IPS DF 4.7 (cell line): ENCODE results near the gene BBS1.
"Not testable (repeated sequence)": the region's sequence is repeated elsewhere in the genome, so short reads cannot be mapped to it uniquely, and the experiment has no call there.

ENCODE experiments used
- DNase-seq: peaks from one replicate; pipeline ENCODE4 v3.0.0-alpha.2; 2013; ENCODE audit warnings: low spot score; ENCODE audit errors: extremely low read depth

BBS1 gene

DNA sequence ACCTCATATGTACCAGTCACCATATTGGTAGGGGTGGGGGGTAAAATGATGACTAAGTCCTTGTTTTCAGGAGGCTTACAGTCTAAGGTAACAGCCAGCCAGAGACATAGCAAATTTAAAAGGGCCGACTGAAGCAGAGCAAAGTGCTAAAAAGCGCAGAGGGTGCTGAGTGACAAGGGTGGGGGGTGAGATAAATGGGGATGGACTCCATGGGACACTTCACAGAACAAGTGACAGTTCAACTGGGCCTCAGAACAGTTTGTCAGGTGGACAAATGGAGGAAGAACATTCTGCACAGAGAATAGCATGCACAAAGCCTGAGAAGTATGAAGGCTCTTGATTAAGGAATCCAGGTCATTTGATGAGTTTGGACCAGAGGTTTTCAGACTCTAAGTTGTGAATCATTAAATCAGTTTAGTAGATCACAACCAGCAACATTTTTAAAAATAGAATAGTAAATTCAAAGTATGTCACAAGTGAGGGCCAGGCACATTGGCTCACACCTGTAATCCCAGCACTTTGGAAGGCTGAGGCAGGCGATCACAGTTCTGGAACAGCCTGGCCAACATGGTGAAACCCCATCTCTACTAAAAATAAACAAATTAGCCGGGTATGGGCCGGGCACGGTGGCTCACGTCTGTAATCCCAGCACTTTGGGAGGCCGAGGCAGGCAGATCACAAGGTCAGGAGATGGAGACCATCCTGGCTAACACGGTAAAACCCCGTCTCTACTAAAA lies 14.0 kb downstream of the BBS1 start:
- DNase-seq, result no peak

DNA sequence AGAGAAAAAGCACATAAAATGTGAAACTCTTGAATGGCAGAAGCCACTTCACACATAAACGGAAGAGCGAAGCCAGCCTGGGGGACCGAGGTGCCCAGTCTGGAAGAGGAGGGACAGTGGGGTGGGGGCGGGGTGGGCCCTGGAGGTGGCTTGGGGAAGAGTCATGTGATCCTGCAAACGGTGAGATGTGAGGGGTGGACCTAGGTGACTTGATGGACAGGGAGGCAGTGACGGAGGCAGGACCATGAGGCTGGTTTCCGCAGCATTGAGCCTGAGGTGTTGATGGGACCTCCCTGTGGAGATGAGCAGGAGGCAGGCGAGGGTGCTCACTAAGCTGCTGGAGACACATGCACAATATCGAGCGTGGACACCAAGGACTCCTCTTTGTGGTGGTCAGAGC lies 18.6 kb downstream of the BBS1 start:
- no peak for DNase-seq

DNA sequence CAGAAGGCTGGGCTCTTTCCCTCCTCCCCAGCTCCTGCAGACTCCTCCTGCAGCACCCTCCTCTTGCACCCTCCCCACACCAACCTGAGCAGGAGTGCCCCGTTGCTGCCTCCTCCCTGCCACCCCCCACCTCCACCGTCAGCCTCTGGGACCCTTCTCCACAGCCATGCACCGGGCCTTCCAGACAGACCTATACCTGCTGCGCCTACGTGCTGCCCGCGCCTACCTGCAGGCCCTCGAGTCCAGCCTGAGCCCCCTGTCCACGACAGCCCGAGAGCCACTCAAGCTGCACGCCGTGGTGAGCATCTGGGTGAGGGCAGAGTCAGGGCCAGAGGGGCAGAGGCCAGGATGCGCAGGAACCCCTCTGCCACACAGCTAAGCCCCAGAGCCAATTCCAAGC lies 19.2 kb downstream of the BBS1 start:
- no peak for DNase-seq

DNA sequence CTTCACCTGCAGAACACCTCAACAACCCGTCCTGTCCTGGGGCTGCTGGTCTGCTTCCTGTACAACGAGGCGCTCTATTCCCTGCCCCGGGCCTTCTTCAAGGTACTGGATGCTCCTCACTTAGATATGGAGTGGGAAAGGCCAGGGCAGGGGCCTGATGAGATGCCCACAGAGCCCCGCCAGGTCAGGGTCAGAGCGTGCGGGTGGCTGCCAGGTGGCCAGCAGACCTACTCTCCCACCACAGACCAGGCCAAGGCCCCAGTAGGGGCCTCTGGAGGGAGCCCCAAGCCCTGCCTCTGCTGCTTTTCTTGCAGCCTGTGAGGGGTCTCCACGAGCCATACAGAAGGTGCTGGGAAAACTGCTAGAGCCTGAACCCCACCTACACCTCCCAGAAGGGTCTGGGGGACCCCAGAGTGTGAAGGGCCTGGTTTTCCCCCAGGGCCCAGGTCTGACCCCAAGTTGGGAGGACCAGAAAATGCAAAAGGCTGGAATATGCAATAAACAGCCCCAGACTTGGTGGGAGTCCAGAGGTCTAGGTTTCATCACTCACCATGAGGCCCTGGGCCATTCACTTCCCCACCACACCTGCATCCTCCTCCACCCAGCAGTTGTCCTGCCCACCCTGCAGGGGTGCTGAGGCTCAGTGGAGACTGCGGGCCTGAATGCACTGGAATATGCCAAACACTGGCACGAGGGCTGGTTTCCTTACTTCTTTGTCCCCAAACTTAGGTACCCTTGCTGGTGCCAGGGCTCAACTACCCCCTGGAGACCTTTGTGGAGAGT lies 20.7 kb downstream of the BBS1 start:
- no peak for DNase-seq

DNA sequence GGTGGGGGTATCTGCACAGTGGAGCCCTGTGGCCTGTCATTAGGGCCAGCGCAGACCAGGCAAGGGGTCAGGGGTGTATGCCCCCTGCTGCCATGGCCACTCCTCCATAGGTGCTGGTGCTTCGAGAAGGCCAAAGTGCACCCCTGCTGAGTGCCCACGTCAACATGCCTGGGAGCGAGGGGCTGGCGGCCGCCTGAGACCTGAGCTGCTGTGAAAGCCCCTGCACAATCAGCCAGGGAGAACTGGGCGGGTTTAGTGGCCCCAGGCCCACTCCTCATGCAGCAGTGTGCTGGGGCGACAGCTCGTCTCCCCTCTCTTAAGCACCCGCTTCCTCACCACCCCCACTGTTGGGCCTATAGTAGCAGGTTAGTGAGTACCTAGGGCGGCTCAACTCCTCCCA lies 21.4 kb downstream of the BBS1 start:
- no peak for DNase-seq

DNA sequence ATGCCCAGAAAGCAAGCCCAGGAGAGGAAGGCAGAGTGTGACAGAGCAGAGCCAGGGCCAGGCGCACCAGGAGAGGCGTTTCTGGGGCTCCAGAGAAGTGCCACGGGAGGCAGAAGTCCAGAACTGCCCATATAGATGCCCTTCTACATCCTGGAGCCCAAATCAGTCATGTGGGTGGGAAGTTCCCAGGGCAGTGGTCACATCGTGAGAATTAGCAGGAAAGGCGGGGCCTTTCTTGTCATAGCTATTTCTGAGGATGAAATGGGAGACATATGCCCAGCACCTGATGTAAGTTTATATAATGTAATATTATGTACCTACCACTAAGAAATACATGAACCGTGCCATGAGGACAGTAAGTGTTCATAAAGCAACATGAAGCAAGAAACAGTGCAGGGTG lies 22.3 kb downstream of the BBS1 start:
- DNase-seq, result no peak

DNA sequence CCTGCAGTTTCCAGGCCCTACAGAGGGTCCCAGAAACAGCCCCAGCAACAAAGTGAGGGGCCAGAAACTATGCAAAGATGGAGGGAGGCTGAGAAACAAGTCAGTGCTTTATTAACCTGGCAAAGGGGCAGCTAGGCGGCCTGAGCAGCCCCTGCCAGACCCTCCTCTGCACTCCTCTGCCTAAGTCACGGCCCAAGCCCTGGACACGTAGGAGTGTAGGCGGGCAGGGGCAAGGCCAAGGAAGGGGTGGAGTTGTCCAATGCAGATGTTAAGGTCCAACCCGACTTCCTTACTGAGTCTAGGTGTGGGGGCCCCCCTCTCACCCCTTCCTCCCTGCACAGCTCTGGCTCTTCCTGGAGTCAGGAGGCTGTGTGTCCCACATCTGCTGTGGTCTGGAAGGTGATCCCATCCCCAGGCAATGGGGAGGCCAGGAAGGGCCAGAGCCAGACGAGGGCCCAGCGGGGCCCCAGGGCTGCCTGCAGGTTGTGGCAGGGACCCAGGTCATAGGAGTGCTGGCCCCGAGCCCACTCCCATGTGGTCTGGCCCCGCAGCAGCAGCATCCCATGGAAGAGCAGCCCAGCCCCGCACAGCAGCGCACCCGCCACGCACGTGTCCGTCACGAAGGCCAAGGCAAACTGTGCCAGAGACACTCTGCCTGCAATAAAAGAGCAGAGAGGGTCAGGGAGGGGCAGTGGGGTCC lies 28.9 kb downstream of the BBS1 start:
- no peak for DNase-seq

DNA sequence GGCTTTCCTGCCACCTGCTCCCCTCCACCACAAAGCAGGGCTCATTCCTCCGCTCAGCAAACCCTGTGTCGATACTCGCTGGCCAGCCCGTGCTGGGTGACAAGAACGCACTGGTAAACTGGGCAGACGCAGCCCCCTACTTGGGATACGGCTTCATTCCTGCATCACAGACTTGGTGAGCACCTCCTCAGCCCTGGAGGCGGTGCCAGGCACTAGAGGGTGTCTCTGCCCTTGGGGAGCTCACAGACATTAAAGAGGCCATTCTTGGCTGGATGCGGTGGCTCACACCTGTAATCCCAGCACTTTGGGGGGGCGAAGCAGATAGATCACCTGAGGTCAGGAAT lies 29.4 kb downstream of the BBS1 start:
- DNase-seq, result no peak

DNA sequence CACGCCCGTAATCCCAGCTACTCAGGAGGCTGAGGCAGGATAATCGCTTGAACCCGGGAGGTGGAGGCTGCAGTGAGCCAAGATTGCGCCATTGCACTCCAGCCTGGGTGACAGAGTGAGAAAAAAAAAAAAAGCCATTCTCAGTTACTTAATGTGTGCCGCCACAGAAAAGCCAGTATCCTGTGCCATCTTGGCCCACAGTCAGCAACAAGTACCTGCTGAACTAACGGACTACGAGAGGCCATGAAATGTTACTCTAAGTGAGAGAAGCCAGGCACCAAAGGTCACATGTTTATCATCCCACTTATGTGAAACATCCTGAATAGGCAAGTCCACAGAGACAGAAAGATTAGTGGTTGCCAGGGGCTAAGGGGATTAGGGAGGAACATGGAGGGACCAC lies 30.2 kb downstream of the BBS1 start:
- DNase-seq, result not testable (repeated sequence)

DNA sequence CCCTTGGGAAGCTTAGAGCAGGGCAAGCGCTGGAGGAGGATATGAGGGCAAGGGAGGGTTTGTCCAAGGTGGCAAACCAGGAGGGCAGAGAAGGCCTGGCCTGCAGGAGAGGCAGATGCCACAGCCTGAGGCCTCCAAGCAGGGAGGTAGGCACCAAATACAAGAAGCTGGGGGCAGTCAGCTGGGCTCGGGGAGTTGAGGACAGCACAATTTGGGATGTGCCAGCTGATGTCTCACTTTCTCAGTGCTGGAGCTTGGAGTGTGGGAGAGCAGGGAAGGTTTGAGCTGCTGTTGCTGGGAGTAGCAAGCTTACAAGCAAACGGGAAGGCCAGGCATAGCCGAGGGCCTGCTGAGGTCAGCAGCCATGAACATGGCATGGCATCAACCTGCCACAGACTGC lies 31.5 kb downstream of the BBS1 start:
- no peak for DNase-seq

DNA sequence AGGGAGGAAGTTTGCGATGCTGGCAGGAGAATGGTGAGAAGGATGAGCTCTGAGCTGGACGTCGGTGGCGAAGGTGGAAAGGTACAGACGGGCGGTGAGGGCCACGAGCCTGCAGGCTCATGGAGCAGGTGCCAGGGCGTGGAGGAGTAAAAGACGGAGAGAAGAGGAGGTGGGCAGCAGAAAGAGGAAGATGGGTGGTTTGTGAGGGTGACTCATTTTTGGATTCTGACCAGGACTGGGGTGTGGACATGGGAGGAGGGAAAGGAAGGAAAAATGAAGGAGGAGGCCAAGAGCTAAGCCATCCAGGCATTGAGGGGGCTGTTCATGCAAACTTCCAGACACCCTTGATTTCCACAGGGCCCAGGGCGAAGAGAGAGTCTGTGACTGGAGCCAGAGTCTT lies 31.9 kb downstream of the BBS1 start:
- DNase-seq, result no peak

DNA sequence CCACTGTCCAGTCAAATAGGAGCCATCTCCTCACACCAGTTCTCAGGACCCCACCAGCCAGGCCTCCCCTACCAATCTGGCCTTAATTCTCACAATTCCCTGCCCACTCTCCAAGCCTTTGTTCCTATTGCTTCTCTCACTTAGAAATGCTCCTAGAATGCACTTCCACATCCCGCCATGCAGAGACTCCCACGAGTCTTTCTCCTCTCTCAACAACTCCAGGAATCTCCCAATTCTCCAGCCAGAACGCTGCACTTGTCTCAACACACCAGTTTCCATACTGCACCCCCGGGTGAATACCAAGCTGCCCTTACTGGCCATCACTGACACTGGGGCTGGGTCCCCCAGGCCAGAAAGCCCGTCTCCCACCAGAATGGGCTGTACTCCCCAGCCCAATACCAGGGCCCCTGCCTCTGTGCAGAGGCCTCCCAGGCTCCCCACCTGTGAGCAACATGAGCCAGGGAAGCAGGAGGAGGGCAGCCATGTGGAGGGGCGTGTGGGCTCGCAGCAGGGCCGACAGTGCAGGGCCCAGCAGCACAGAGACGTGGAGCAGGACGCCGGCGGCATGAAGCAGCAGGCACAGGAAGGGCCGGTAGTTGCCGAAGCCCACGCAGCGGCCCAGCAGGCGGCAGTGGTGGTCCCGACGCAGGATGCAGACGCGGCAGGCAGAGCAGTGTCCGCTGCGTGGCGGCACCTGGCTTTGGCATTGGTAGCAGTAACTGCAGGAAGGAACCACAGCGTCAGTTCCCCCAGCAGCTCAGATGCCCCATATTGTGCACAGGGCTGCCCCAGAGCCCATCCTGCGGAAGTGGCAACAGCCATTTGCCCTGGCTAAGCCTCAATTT lies 33.0 kb downstream of the BBS1 start:
- DNase-seq, result no peak

DNA sequence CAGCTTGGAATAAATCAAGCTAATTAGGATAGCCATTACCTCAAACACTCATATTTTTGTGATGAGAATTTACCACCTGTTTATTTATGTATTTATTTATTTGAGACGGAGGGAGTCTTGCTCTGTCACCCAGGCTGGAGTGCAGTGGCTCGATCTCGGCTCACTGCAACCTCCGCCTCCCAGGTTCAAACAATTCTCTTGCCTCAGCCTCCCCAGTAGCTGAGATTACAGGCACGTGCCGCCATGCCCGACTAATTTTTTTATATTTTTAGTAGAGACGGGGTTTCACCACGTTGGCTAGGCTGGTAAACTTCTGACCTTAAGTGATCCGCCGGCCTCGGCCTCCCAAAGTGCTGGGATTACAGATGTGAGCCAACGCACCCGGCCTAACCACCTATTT lies 34.5 kb downstream of the BBS1 start:
- DNase-seq, result not testable (repeated sequence)

DNA sequence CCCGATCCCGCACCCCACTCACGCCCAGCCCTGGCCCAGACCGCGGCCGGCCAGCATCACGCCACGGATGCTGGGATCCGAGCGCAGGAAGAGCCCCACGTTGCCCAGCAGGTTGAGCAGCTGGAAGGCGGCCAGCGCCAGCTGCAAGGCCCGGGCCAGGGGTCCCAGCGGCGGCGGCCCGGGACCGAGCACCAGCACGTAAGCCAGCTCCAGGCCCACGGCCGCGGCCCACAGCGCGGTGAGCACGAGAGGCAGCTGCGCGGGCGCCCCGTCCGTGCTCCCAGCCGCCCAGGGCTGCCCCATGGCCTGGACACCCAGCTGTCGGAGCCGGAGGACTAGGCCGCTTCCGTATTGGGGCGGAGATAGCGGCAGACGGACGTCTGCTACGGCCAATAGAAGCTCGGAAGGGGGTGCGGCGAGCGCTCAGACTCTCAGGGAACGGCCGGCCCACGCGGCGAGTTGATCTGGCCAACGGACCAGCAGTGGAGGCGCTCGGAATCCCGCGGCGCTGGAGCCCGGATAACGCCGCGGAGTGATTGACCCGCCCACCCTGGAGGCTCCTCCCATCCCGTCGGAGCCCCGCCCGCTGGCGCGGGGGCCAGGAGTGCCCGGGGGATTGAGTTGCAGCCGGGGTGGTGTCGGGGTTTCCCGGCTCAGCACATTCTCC lies 35.4 kb downstream of the BBS1 start, which contains the start of gene ZDHHC24:
Gene ZDHHC24 (minus strand): TSS at position 348 of the 667 bp plus-strand sequence. CDS start 45 bp downstream, at position 303.
- peak; percentile 84 for DNase-seq

DNA sequence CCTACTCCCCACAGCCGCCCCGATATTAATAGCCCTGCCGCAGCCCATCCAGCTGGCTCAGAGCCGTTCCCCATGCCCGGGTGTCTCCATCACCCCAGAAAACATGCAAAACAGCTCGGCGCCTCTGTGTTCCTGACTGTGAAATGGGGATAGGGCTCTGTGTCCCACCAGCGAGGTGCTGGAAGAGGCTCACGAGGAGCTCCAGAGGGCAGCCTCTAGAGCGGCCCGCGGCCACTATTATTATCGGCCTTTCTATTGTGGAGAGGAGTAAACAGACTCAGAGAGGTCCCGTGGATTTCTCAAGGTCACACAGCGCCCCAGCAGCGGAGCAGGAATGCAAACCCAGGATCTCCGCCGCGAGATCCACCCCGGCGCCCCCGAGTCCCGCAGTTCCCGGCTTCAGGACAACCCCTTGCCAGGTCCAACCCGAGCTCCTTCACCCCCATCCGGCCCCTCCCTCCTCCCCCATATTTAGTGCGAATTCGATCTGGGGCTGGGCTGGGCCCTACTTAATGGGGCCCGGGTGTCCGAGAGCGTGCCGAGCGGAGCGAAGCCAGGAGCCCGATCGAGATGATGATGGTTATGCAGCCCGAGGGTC lies 36.0 kb downstream of the BBS1 start, which contains the start of gene ACTN3:
Gene ACTN3 (plus strand): TSS at position 536 of the 598 bp plus-strand sequence. CDS start 35 bp downstream, at position 571.
- no peak for DNase-seq

DNA sequence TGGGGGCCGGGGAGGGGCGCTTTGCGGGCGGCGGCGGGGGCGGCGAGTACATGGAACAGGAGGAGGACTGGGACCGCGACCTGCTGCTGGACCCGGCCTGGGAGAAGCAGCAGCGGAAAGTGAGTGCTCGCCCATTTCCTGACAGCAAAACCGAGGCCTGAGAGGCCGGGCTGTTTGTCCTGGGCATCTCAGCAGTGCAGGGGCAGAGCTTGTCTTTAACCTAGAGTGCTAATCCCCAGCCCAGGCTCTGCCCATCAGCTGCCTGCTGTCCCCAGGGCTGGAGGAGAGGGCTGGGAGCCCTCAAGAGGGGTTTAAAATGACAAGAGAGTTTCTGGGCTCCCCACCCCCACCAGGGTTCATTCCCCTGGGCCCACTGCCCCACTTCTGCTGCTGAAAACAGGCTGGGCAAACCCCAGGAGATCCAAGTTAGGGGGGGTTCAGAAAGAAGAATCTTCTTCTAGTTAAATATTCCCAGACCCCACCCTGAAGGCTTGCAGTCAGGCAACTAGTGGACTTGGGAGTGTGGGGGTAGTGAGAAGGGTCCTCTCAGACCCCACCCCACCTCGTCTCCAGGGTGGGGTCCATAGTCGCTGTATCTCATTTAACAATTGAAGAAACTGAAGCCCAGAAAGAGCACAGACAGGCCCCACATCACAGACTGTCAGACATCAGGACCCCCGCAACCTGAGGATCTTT lies 36.7 kb downstream of the BBS1 start:
- no peak for DNase-seq

DNA sequence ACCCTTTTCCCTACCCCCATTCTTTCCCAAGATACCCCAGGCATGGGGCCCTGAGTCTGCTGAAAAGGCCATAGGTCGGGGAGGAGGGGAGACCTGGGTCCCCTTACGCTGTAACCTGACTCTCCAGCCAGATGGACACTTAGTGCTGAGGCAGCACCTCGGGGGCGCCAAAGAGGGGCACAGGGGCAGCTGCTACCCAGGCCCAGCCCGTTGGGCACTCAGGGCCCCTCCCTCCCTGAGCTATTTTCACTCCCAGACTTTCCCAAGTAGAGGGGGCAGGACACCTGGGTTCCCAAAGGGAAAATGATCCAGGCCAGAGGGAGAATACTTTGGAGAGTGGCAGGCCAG lies 37.2 kb downstream of the BBS1 start:
- DNase-seq, result no peak

DNA sequence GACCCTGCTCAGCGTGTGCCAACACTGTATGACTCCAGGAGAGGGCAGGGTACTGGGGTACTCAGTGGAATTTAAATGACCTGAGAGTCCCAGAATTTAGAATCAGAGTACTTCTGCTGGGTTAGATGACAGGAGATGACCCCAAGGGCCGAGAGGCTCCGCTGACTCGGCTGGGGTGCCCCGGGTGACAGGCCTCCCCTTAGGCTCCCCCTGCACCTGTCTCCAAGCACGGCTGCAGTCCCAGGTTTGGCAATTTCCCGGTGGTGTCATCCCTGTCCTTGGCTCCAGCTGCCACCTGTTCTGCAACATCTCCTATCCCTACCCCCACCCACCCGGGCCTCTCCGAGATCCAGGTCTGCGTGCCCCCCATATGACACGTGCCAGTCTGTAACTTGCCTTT lies 37.6 kb downstream of the BBS1 start:
- DNase-seq, result no peak

DNA sequence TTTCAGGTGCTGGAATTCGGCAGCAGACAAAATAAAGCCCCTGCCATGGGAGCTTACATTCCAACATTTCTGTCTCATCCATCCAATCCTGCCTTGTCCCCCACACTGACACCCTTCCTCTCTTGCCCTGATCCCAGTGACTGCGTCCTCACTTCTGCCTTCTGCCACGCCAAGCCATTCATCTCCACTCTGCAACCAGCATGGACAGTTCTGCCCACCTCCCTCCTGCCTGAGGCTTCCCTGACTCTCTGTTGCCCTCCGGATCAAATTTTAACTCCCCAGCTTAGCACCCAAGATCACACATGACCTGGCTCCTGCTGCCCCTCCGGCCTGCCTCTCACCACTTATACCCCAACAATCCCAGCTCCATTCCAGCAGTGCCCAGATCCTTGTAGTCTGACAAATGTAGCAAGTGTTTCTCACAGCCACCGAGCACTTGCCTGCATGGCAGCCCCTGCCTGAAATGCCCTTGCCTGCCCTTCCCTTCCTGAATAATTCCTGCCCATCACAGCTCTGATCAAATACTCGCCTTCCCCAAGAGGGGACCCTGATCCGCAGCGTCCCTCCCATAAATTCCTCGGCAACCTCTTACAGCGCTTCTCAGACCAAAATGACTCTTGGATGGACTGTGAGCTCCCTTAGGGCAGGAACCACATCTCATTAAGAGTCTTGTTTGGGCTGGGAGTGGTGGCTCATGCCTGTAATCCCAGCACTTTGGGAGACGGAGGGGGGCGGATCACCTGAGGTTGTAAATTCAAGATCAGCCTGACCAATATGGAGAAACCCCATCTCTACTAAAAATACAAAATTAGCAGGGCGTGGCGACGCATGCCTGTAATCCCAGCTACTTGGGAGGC lies 38.6 kb downstream of the BBS1 start:
- no peak for DNase-seq
